Inflammatory macrophage treated with lipopolysaccharide for 4 hours (primary cell): ENCODE results near the gene ST6GALNAC1.
"Not testable (repeated sequence)": the region's sequence is repeated elsewhere in the genome, so short reads cannot be mapped to it uniquely, and the experiment has no call there.

Source experiments
- DNase-seq: peaks from one replicate; pipeline ENCODE4 v3.0.0-alpha.2; 2020

Gene ST6GALNAC1

GRCh38 chr17:76640550-76641380, 2.8 kb downstream of the ST6GALNAC1 start:
- DNase-seq = no peak

- DNase-seq = no peak
Observed at GRCh38 chr17:76638263-76638662, 5.3 kb downstream of the ST6GALNAC1 start.

GRCh38 chr17:76636486-76637206, 6.9 kb downstream of the ST6GALNAC1 start:
- not testable (repeated sequence) for DNase-seq

GRCh38 chr17:76635659-76636360, 7.7 kb downstream of the ST6GALNAC1 start:
- no peak for DNase-seq

- no peak for DNase-seq
Observed at GRCh38 chr17:76635039-76635438, 8.5 kb downstream of the ST6GALNAC1 start.

- DNase-seq = no peak
Observed at GRCh38 chr17:76633628-76634328, 9.8 kb downstream of the ST6GALNAC1 start.

- DNase-seq = no peak
Observed at GRCh38 chr17:76631821-76632565, 11.6 kb downstream of the ST6GALNAC1 start.

GRCh38 chr17:76630151-76630550, 13.4 kb downstream of the ST6GALNAC1 start:
- DNase-seq = peak; percentile 3

GRCh38 chr17:76627510-76627909, 16.0 kb downstream of the ST6GALNAC1 start:
- DNase-seq = no peak

GRCh38 chr17:76626442-76626841, 17.1 kb downstream of the ST6GALNAC1 start:
- DNase-seq = no peak

- no peak for DNase-seq
Observed at GRCh38 chr17:76625496-76625895, 18.1 kb downstream of the ST6GALNAC1 start.

- DNase-seq = peak; percentile 64
Observed at GRCh38 chr17:76623271-76624146, 20.0 kb downstream of the ST6GALNAC1 start.

- no peak for DNase-seq
Observed at GRCh38 chr17:76617838-76618237, 25.7 kb downstream of the ST6GALNAC1 start.

- no peak for DNase-seq
Observed at GRCh38 chr17:76614912-76615617, 28.5 kb downstream of the ST6GALNAC1 start.

GRCh38 chr17:76614064-76614759, 29.3 kb downstream of the ST6GALNAC1 start:
- DNase-seq = not testable (repeated sequence)

- peak; percentile 22 for DNase-seq
Observed at GRCh38 chr17:76612977-76613851, 30.3 kb downstream of the ST6GALNAC1 start.

- DNase-seq = no peak
Observed at GRCh38 chr17:76612465-76612864, 31.1 kb downstream of the ST6GALNAC1 start.

- no peak for DNase-seq
Observed at GRCh38 chr17:76611758-76612157, 31.8 kb downstream of the ST6GALNAC1 start.
